Type B pancreatic cell (in vitro differentiated cells): ENCODE data around the gene CERS1. TPM values are rescaled to one million over a fixed set of nuclear protein-coding genes. Genes with fewer than 3 reads are reported as not detected.

Source experiments
- DNase-seq: peaks from one replicate; pipeline ENCODE4 v3.0.0; 2021; ENCODE audit warnings: mixed read lengths; ENCODE audit not compliant: unreplicated experiment; ENCODE audit errors: extremely low spot score
- H3K27ac Mint-ChIP-seq: 2 replicates; pipeline ENCODE4 v1.8.0; 2021; ENCODE audit warnings: mild to moderate bottlenecking, mixed read lengths
- H3K27me3 Mint-ChIP-seq: 2 replicates; pipeline ENCODE4 v1.8.0; 2021; ENCODE audit warnings: mixed read lengths
- H3K36me3 Mint-ChIP-seq: 2 replicates; pipeline ENCODE4 v1.8.0; 2021; ENCODE audit warnings: mixed read lengths
- H3K4me1 Mint-ChIP-seq: one replicate; pipeline ENCODE4 v1.8.0; 2021; ENCODE audit warnings: mixed read lengths; ENCODE audit not compliant: unreplicated experiment
- H3K4me3 Mint-ChIP-seq: 2 replicates; pipeline ENCODE4 v1.8.0; 2021; ENCODE audit warnings: mild to moderate bottlenecking, mixed read lengths
- H3K9me3 Mint-ChIP-seq: 2 replicates; pipeline ENCODE4 v1.8.0; 2021; ENCODE audit warnings: mixed read lengths
- CTCF ChIP-seq: fragments of 200-600 bp; sonication (generic); conservative IDR thresholded peaks from 2 replicates; pipeline ENCODE4 v1.5.0; 2021; ENCODE audit warnings: antibody characterized with exemption, mild to moderate bottlenecking
- total RNA-seq: library from RNA; stranded (reverse); gene quantifications from 2 replicates; pipeline ENCODE4 v1.2.1, GENCODE V29; 2021; ENCODE audit warnings: low replicate concordance

The CERS1 gene
- total RNA-seq, 1 donor from 2014 or later: 14.8 TPM

DNA sequence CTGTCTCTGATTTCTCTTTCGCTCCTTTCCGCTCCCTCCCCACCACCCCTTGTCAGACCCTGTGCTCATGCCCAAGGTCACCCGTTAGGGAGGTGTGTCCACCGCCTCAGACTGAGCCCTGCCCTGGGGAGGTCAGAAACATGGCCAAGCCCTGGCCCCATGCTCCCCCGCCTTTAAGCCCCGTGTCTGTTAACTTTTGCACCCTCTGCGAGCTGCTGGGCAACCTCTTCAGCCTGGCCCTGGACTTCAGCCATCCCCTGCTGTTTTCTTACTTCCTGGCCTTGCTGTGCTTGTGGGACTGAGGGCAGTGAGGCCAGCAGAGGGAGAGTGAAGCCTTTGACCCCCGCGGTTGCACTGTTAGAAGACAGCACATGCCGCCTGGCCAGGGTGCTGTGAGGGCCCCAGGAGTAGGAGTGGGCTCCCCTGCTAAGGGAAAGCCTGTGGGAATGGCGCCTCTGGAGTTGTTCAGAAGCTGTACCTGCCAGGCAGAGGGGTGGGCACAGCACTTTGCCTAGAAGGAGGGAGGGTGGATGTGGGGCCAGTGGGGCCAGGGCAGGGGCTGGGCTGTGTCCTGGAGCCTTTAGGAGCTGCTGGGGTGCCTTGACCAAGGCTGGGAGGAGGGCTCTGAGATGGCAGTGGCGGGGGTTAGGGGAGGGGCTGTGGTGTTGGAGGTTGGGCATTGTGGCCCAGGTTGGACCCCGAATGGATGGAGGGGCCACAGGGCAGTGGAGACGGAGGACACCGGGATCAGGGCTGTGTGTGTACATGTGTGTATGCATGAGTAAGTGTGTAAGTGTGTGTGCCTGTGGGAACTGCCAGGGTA is 56.3 kb downstream of the CERS1 start:
- no peak overlapping the region for H3K27ac Mint-ChIP-seq

GRCh38 chr19:18834644-18834984 is 61.3 kb downstream of the CERS1 start:
- peaks cover 20% of the 10 kb centered on the region for H3K36me3 Mint-ChIP-seq
- no peak for DNase-seq
- H3K4me3 Mint-ChIP-seq: peak overlapping the region; percentile 96
- no peaks in the 10 kb centered on the region for H3K27me3 Mint-ChIP-seq
- H3K4me1 Mint-ChIP-seq: peaks cover 45% of the 10 kb centered on the region
- TF ChIP-seq CTCF: no peak
- peak overlapping the region; percentile 88 for H3K27ac Mint-ChIP-seq
- H3K9me3 Mint-ChIP-seq: no peaks in the 10 kb centered on the region

More for the DNA sequence above, 56.3 kb downstream of the CERS1 start:
- Mint-ChIP-seq H3K4me1 (peaks cover 48% of the 10 kb centered on the region), H3K36me3 (peaks cover 15% of the 10 kb centered on the region), H3K4me3 (peak overlapping the region; percentile 17), H3K27me3 (no peaks in the 10 kb centered on the region), H3K9me3 (no peaks in the 10 kb centered on the region)
- no peak for TF ChIP-seq CTCF
- no peak for DNase-seq

DNA sequence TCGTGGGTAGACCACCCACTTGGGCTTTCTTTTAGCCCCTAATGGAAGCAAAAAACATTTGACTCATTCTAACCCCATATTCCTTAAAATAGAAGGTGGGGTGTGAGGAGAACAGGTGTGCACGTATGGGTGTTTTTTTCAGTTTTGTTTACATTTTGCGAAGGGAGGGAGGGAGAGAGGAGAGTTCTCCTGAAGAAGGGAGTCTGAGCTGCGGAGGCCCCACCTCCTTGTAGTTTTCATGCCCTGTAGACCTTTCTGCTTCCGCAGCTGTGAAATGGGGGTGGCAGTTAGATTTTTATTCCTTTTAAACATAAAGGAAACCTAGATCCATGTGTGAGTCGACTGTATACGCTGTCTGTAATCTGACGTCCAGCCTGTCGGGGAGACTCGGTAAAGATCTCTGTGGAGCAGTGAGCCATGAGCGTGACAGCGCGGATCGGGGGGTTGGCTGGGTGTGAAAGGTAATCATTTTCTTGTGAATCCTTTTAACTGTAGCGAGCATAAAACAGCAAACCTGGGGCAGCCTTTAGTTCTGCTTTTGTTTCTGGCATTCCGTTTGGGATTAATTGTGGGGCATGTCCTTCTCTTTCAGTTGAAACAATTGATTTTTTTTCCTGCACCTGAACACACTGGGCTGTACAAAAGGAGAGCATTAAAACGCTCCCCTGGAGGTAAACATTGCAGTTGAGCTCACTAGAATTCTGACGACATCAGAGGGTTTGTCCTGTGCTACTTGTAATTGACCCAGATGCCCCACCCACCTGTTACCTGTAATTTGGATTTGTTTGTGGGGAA is 61.9 kb downstream of the CERS1 start:
- Mint-ChIP-seq H3K9me3 (no peaks in the 10 kb centered on the region), H3K27ac (peak overlapping the region; percentile 88), H3K27me3 (no peaks in the 10 kb centered on the region), H3K36me3 (peaks cover 20% of the 10 kb centered on the region), H3K4me1 (peaks cover 41% of the 10 kb centered on the region), H3K4me3 (peak overlapping the region; percentile 96)
- no peak for TF ChIP-seq CTCF
- DNase-seq: no peak

DNA sequence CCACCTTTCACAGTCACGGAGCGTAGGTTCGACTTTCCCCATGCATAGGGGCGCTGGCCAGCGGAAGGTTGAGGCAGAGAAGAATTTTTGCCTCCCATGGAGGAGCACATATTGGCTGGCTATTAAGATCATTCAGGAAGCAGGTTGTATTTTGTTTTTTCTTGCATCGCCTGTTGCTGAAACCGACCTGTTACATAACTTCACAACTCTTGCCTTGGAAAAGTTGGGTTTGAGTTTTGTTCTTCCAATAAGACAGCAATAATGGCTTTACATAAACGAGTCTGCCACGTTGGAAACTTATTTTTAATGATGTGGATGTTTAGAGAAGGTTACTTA is 62.8 kb downstream of the CERS1 start:
- Mint-ChIP-seq H3K9me3 (no peaks in the 10 kb centered on the region), H3K4me3 (peak overlapping the region; percentile 96), H3K4me1 (peaks cover 41% of the 10 kb centered on the region), H3K36me3 (peaks cover 20% of the 10 kb centered on the region), H3K27me3 (peaks cover 5% of the 10 kb centered on the region), H3K27ac (peak overlapping the region; percentile 91)
- TF ChIP-seq CTCF: no peak
- DNase-seq: no peak

GRCh38 chr19:18832306-18833140 is 63.4 kb downstream of the CERS1 start:
- DNase-seq: peak; percentile 68
- Mint-ChIP-seq H3K4me1 (peaks cover 35% of the 10 kb centered on the region), H3K27me3 (peaks cover 9% of the 10 kb centered on the region), H3K36me3 (peaks cover 20% of the 10 kb centered on the region), H3K4me3 (peak overlapping the region; percentile 96), H3K27ac (peak overlapping the region; percentile 91), H3K9me3 (no peaks in the 10 kb centered on the region)
- TF ChIP-seq CTCF: no peak
